Endothelial cell of umbilical vein (primary cell): Measurements from ENCODE around the gene OR5B2. TPM values are rescaled to one million over a fixed set of nuclear protein-coding genes. Genes with fewer than 3 reads are reported as not detected.

Experiments used
- BruUV-seq: library from RNA; stranded (reverse); fragments of 400-500 nt; replicated peaks from 2 replicates; lab custom pipeline; 2021; lab: Mats Ljungman, UMichigan
- CTCF ChIA-PET: fragments of 300-600, 350-600 bp; sonication (Branson Sonifier 250); formaldehyde crosslinking; loops from one replicate; lab custom pipeline; 2021; ENCODE audit warnings: antibody characterized with exemption, inconsistent platforms; lab: Charles Lee
- POLR2A ChIA-PET: fragments of 300-600, 350-600 bp; sonication (Branson Sonifier 250); formaldehyde crosslinking; loops from one replicate; lab custom pipeline; 2021; ENCODE audit warnings: antibody characterized with exemption, inconsistent platforms; lab: Charles Lee
- DNase-seq: peaks from one replicate; pipeline ENCODE4 v3.0.0-alpha.2; 2011; ENCODE audit warnings: low read depth, low spot score
- FAIRE-seq: peaks from 2 replicates; lab custom pipeline; 2011; peaks lifted over from hg19 to GRCh38; lab: Jason Lieb, UNC
- H2AFZ ChIP-seq: 2 replicates; pipeline ENCODE4 v1.6.0; 2012; ENCODE audit warnings: low read depth, low read length, control low read depth, inconsistent platforms
- H3K27ac ChIP-seq: 2 replicates; pipeline ENCODE4 v1.5.1; 2011; ENCODE audit warnings: low read depth, mild to moderate bottlenecking, control low read depth, low read length, moderate library complexity; ENCODE audit not compliant: insufficient read depth
- H3K27me3 ChIP-seq, 2 experiments: 2 replicates each; pipeline versions ENCODE4 v1.6.0 to v1.6.1; 2011; ENCODE audit warnings: low read length in 2 of 2, mixed read lengths in 1 of 2; ENCODE audit not compliant: control insufficient read depth in 2 of 2, insufficient read depth in 2 of 2
- H3K36me3 ChIP-seq, 2 experiments: 2 replicates in 1 of 2; 3 replicates in 1 of 2; pipeline ENCODE4 v1.5.1; 2011; ENCODE audit warnings: low read length in 2 of 2, mild to moderate bottlenecking in 1 of 2, moderate library complexity in 1 of 2; ENCODE audit not compliant: control insufficient read depth in 2 of 2, insufficient read depth in 2 of 2; ENCODE audit errors: extremely low read depth in 1 of 2
- H3K4me1 ChIP-seq: 3 replicates; pipeline ENCODE4 v1.5.1; 2011; ENCODE audit warnings: mild to moderate bottlenecking, low read length; ENCODE audit not compliant: control insufficient read depth, insufficient read depth; ENCODE audit errors: extremely low read depth
- H3K4me2 ChIP-seq: 2 replicates; pipeline ENCODE4 v1.6.1; 2011; ENCODE audit warnings: low read length, control low read depth, mixed read lengths; ENCODE audit not compliant: insufficient read depth
- H3K4me3 ChIP-seq, 3 experiments: fragments of 200-600 bp in 1 of 3; sonication (generic), shearing (Covaris generic) in 1 of 3; replicated peaks in 1 of 3; 2 replicates each; pipeline ENCODE4 v1.5.1; 2011 to 2016; ENCODE audit warnings: control low read depth in 3 of 3, low read length in 3 of 3, mild to moderate bottlenecking in 2 of 3, inconsistent platforms in 1 of 3, low read depth in 1 of 3, moderate library complexity in 1 of 3; ENCODE audit not compliant: insufficient read depth in 1 of 3
- H3K79me2 ChIP-seq: 2 replicates; pipeline ENCODE4 v1.6.0; 2012; ENCODE audit warnings: low read length, inconsistent platforms; ENCODE audit not compliant: control insufficient read depth, insufficient read depth
- H3K9ac ChIP-seq: replicated peaks from 2 replicates; pipeline ENCODE3; 2011; ENCODE audit warnings: low read length, control low read depth; ENCODE audit not compliant: insufficient read depth; ENCODE audit errors: extremely low read depth
- H3K9me1 ChIP-seq: replicated peaks from 3 replicates; pipeline ENCODE4 v1.6.0; 2011; ENCODE audit warnings: mild to moderate bottlenecking, low read length; ENCODE audit not compliant: control insufficient read depth, insufficient read depth; ENCODE audit errors: extremely low read depth
- H3K9me3 ChIP-seq: replicated peaks from 2 replicates; pipeline ENCODE4 v1.5.1; 2012; ENCODE audit warnings: low read length, inconsistent platforms; ENCODE audit not compliant: control insufficient read depth, insufficient read depth
- H4K20me1 ChIP-seq: replicated peaks from 2 replicates; pipeline ENCODE3; 2011; ENCODE audit warnings: mild to moderate bottlenecking, low read length; ENCODE audit not compliant: control insufficient read depth, insufficient read depth; ENCODE audit errors: extremely low read depth
- EZH2 ChIP-seq: IDR thresholded peaks from 2 replicates; pipeline ENCODE4 v1.6.1; 2012; ENCODE audit warnings: borderline replicate concordance, low read depth, mild to moderate bottlenecking, moderate library complexity, low read length, inconsistent platforms; ENCODE audit not compliant: severe bottlenecking
- FOS ChIP-seq: IDR thresholded peaks from 2 replicates; pipeline ENCODE4 v1.6.1; 2011; ENCODE audit warnings: mild to moderate bottlenecking, low read length, moderate library complexity, borderline replicate concordance; ENCODE audit not compliant: insufficient read depth
- GATA2 ChIP-seq: IDR thresholded peaks from 2 replicates; pipeline ENCODE4 v1.7.0; 2011; ENCODE audit warnings: low read depth, mild to moderate bottlenecking, moderate library complexity, mixed read lengths, low read length; ENCODE audit not compliant: insufficient read length, insufficient read depth
- JUN ChIP-seq: IDR thresholded peaks from 2 replicates; pipeline ENCODE4 v1.6.1; 2011; ENCODE audit warnings: borderline replicate concordance, low read depth; ENCODE audit not compliant: insufficient read length, insufficient read depth
- MYC ChIP-seq: IDR thresholded peaks from one replicate; pipeline ENCODE4 v1.6.1; 2011; ENCODE audit warnings: mild to moderate bottlenecking, low read depth, low read length
- POLR2A ChIP-seq: IDR thresholded peaks from 2 replicates; pipeline ENCODE4 v1.6.1; 2012; ENCODE audit warnings: low read depth, mild to moderate bottlenecking, control low read depth, low read length
- POLR2AphosphoS5 ChIP-seq: IDR thresholded peaks from 2 replicates; pipeline ENCODE4 v1.6.1; 2012; ENCODE audit warnings: low read depth, mild to moderate bottlenecking, control low read depth, low read length, moderate library complexity; ENCODE audit not compliant: insufficient read depth
- dilution Hi-C: fragments of 300-500 bp; cut with MboI; formaldehyde crosslinking; loops from one replicate; pipeline ENCODE4 v1.15.0; 2019; ENCODE audit warnings: low sequenced_read_pairs; ENCODE audit not compliant: extremely low pct_ligation_motif_present
- intact Hi-C: fragments of 100-400 bp; cut with micrococcal nuclease; formaldehyde crosslinking; loops from one replicate; pipeline ENCODE4 v1.10.0; 2022
- polyA plus RNA-seq, 4 experiments: library from polyadenylated mRNA; depleted of rRNA in 3 of 4; stranded (reverse) in 3 of 4; unstranded in 1 of 4; fragments of >200 nt; gene quantifications; 2 replicates each; pipeline versions ENCODE4 v1.2.1 to v1.2.3, GENCODE V29; 2011 to 2012; ENCODE audit warnings: missing spikeins in 1 of 4
- total RNA-seq: library from RNA; stranded (reverse); gene quantifications from 2 replicates; pipeline ENCODE4 v1.2.3, GENCODE V29; 2021
- TF ChIP-seq, protein P1 (sequence below), 2 donors: IDR thresholded peaks; 1 replicate in 1 of 2; 2 replicates in 1 of 2; pipeline ENCODE4 v1.5.1; 2011; ENCODE audit warnings: low read length in 2 of 2, mild to moderate bottlenecking in 2 of 2, moderate library complexity in 2 of 2, control low read depth in 1 of 2, inconsistent platforms in 1 of 2, low read depth in 1 of 2; ENCODE audit not compliant: insufficient read depth in 1 of 2; ENCODE audit errors: extremely low read depth in 1 of 2
- TF ChIP-seq, protein P2 (sequence below): IDR thresholded peaks from 2 replicates; pipeline ENCODE4 v1.6.1; 2011; ENCODE audit not compliant: insufficient read depth, insufficient read length

Gene OR5B2
- total and polyA plus RNA-seq, 2 donors (not counting 3 experiments of a cell fraction or from before 2014, with no cell fraction given) = not detected

DNA sequence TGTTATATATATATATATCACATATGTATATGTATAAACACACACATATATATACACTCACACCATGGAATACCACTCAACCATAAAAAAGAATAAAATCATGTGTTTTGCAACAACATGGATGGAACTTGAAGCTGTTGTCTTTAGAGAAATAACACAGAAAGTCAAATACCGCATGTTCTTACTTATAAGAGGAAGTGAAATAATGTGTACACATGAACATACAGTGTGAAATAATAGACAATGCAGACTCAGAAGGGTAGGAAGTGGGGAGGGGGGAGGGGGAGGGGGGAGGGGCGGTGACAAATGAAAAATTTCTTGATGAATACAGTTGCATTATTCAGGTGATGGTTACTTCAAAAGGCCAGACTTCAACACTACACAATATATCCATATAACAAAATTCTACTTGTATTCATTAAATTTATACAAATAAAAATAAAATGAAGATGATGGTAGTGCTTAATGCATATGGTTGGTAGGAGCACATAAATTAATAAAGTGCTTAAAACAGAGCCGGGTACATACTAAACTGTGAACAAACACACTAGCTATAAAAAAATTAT, 5.8 kb upstream of the OR5B2 start:
- no peaks in the 10 kb centered on the region for H3K9me3 ChIP-seq
- no peaks in the 10 kb centered on the region for H3K9me1 ChIP-seq
- BruUV-seq = no TSS peak
- no peak overlapping the region for H3K4me2 ChIP-seq
- ChIA-PET CTCF (no interaction called here), POLR2A (no interaction called here)
- no peak overlapping the region for H3K27ac ChIP-seq
- no peaks in the 10 kb centered on the region for H3K36me3 ChIP-seq
- FAIRE-seq (no peak), DNase-seq (no peak)
- H3K79me2 ChIP-seq = no peaks in the 10 kb centered on the region
- H3K4me1 ChIP-seq = no peaks in the 10 kb centered on the region
- H4K20me1 ChIP-seq = no peaks in the 10 kb centered on the region
- no peak overlapping the region for H3K4me3 ChIP-seq
- H3K27me3 ChIP-seq = no peaks in the 10 kb centered on the region
- no peak overlapping the region for H2AFZ ChIP-seq
- TF ChIP-seq JUN = no peak
- TF ChIP-seq MYC = no peak
- no peak for TF ChIP-seq POLR2A
- no peak for TF ChIP-seq FOS
- TF ChIP-seq EZH2 = no peak
- TF ChIP-seq, protein P1, sequence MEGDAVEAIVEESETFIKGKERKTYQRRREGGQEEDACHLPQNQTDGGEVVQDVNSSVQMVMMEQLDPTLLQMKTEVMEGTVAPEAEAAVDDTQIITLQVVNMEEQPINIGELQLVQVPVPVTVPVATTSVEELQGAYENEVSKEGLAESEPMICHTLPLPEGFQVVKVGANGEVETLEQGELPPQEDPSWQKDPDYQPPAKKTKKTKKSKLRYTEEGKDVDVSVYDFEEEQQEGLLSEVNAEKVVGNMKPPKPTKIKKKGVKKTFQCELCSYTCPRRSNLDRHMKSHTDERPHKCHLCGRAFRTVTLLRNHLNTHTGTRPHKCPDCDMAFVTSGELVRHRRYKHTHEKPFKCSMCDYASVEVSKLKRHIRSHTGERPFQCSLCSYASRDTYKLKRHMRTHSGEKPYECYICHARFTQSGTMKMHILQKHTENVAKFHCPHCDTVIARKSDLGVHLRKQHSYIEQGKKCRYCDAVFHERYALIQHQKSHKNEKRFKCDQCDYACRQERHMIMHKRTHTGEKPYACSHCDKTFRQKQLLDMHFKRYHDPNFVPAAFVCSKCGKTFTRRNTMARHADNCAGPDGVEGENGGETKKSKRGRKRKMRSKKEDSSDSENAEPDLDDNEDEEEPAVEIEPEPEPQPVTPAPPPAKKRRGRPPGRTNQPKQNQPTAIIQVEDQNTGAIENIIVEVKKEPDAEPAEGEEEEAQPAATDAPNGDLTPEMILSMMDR (IDR thresholded peaks at IDR 0.05; ENCODE audit: extremely low read depth in 1 of 2, insufficient read depth in 1 of 2, low read depth in 1 of 2, low read length in 2 of 2) = no peak
- no peak for TF ChIP-seq GATA2
- TF ChIP-seq, protein P2, sequence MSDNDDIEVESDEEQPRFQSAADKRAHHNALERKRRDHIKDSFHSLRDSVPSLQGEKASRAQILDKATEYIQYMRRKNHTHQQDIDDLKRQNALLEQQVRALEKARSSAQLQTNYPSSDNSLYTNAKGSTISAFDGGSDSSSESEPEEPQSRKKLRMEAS = no peak
- TF ChIP-seq POLR2AphosphoS5 = no peak
- dilution Hi-C loops = no loop called here
- intact Hi-C loops = no loop called here
- H3K9ac ChIP-seq = no peak overlapping the region
